ENCODE measurements around the gene GOLT1A.

- TF ChIP-seq CTCF (IDR thresholded peaks at IDR 0.05; ENCODE audit: insufficient read depth, low read depth, low read length): no peak
- no peak for TF ChIP-seq EZH2 (IDR thresholded peaks at IDR 0.05; ENCODE audit: insufficient read depth, low read length)
Measured at GRCh38 chr1:204192046-204192445, 21.7 kb downstream of the GOLT1A start.

Data from astrocyte (in vitro differentiated cells and primary cell).